ENCODE data around the gene GRIK5.

GRCh38 chr19:42060117-42060516 lies 9.9 kb downstream of the GRIK5 start:
- TF ChIP-seq CTCF (conservative IDR thresholded peaks at IDR 0.05 in 1 of 2, IDR thresholded peaks at IDR 0.05 in 1 of 2; ENCODE audit: extremely low read depth in 1 of 2, insufficient read depth in 1 of 2, low read depth in 1 of 2, low read length in 2 of 2) (no peak), EZH2 (IDR thresholded peaks at IDR 0.05; ENCODE audit: borderline replicate concordance, low read length) (no peak)
